ENCODE data around the gene HERPUD1.

Gene HERPUD1

GRCh38 chr16:56974549-56975300 lies 42.8 kb downstream of the HERPUD1 start:
- no peak for DNase-seq (ENCODE audit: low read depth)
- no peak overlapping the region for H3K4me3 ChIP-seq (ENCODE audit: low read depth, low read length)
- TF ChIP-seq, protein P1, sequence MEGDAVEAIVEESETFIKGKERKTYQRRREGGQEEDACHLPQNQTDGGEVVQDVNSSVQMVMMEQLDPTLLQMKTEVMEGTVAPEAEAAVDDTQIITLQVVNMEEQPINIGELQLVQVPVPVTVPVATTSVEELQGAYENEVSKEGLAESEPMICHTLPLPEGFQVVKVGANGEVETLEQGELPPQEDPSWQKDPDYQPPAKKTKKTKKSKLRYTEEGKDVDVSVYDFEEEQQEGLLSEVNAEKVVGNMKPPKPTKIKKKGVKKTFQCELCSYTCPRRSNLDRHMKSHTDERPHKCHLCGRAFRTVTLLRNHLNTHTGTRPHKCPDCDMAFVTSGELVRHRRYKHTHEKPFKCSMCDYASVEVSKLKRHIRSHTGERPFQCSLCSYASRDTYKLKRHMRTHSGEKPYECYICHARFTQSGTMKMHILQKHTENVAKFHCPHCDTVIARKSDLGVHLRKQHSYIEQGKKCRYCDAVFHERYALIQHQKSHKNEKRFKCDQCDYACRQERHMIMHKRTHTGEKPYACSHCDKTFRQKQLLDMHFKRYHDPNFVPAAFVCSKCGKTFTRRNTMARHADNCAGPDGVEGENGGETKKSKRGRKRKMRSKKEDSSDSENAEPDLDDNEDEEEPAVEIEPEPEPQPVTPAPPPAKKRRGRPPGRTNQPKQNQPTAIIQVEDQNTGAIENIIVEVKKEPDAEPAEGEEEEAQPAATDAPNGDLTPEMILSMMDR (IDR thresholded peaks at IDR 0.05; ENCODE audit: low read depth, low read length, missing control alignments) = no peak

- TF ChIP-seq, protein P1 (IDR thresholded peaks at IDR 0.05; ENCODE audit: low read depth, low read length, missing control alignments) = no peak
- no peak for DNase-seq (ENCODE audit: low read depth)
- no peak overlapping the region for H3K4me3 ChIP-seq (ENCODE audit: low read depth, low read length)
These were observed 43.8 kb downstream of the HERPUD1 start for GRCh38 chr16:56975714-56976113.

DNA sequence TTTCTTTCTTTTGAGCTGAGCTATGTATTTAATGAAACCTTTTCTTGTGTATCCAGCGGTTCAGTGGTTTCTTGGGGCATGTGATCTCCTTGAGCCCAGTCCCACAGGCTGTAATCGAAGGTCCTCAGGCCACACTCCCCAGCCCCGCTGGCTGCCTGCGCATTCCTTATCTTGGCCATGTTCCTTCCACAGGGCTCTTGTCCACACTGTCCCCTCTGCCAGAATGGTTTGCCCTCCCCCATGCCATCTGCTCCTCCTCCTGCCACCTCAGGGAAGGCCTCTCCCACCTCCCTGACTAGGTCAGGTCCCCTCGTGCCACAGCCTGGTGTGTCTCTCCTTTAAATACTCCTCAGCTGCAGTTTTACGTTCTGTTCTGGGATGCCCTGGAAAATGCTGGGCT lies 45.3 kb downstream of the HERPUD1 start:
- TF ChIP-seq, protein P1 (IDR thresholded peaks at IDR 0.05; ENCODE audit: low read depth, low read length, missing control alignments) = no peak
- no peak overlapping the region for H3K4me3 ChIP-seq (ENCODE audit: low read depth, low read length)
- no peak for DNase-seq (ENCODE audit: low read depth)

GRCh38 chr16:56977823-56978430 lies 46.0 kb downstream of the HERPUD1 start:
- TF ChIP-seq, protein P1 (IDR thresholded peaks at IDR 0.05; ENCODE audit: low read depth, low read length, missing control alignments) = no peak
- no peak overlapping the region for H3K4me3 ChIP-seq (ENCODE audit: low read depth, low read length)
- DNase-seq (ENCODE audit: low read depth) = no peak

DNA sequence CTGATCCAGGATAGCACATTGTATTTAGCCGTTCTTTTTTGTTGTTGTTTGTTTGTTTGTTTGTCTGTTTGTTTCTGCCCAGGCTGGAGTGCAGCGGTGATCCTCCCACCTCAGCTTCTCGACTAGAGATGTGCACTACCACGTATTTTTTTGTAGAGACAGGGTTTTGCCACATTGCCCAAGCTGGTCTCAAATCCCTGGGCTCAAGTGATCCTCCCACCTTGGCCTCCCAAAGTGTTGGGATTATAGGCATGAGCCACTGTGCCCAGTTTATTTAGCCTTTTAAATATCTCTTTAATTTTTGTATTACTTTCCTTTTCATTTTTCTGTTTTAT lies 48.2 kb downstream of the HERPUD1 start:
- TF ChIP-seq, protein P1 (IDR thresholded peaks at IDR 0.05; ENCODE audit: low read depth, low read length, missing control alignments) = no peak
- no peak for DNase-seq (ENCODE audit: low read depth)
- H3K4me3 ChIP-seq (ENCODE audit: low read depth, low read length) = no peak overlapping the region

DNA sequence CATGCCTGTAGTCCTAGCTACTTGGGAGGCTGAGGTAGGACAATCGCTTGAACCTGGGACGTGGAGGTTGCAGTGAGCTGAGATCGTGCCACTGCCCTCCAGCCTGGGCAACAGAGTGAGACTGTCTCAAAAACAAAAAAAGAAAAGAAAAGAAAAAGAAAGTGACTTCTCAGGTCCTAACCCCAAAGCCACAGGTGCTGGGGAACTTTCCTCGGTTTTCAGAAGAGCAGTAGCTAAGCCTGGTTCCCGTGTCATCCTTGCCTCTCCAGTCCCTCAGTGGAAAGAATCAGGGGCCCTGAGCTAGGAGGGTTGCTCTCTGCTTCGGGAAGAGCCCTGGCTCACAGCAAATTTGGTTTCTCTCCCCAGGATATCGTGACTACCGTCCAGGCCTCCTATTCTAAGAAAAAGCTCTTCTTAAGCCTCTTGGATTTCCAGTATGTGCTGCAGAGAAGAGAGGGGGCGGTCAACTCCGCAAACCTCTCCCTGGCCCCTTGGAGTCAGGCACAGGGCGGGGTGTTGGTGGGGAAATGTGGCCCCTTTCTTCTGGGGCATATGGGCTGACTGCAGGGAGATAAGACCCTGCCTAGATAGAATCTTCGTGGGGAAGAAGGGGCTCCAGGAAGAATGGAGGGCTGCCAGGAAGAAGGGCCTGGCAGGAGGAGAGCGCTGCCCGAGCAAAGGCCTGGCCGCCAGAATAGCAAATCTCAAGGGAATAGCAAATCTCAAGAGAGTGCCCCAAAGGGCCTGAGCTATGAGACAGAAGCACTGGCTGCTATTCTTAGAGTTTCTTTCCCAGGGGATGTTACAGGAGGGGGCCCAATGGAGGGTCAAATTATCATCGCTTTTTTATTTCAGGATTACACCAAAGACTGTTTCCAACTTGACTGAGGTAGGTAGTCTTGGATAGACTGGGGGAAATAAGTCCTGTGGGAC lies 49.1 kb downstream of the HERPUD1 start:
- TF ChIP-seq, protein P1 (IDR thresholded peaks at IDR 0.05; ENCODE audit: low read depth, low read length, missing control alignments) = no peak
- no peak overlapping the region for H3K4me3 ChIP-seq (ENCODE audit: low read depth, low read length)
- DNase-seq (ENCODE audit: low read depth) = no peak
